HCT116 (cell line): ENCODE measurements around the gene KRTAP20-4. TPM values are rescaled to one million over a fixed set of nuclear protein-coding genes. Genes with fewer than 3 reads are reported as not detected.

ENCODE experiments used
- ATAC-seq: fragments of 200-7000 bp; cut with Tn5 transposase; 2 replicates; pipeline ENCODE4 v1.9.1; 2020; ENCODE audit warnings: mild to moderate bottlenecking, moderate library complexity
- BruUV-seq: library from RNA; stranded (reverse); fragments of 400-500 nt; replicated peaks from 2 replicates; lab custom pipeline; 2021; lab: Mats Ljungman, UMichigan
- CTCF ChIA-PET: fragments of 300-600 bp; sonication (Branson Sonifier 250); formaldehyde crosslinking; loops from one replicate; lab custom pipeline; 2021; ENCODE audit warnings: antibody characterized with exemption; lab: Charles Lee
- POLR2A ChIA-PET: fragments of 300-600, 350-600 bp; sonication (Branson Sonifier 250); formaldehyde crosslinking; loops from one replicate; lab custom pipeline; 2021; ENCODE audit warnings: antibody characterized with exemption; lab: Charles Lee
- RAD21 ChIA-PET, 2 experiments: fragments of 300-600 bp; sonication (Branson Sonifier 250); formaldehyde crosslinking; loops; one replicate each; lab custom pipeline; 2023; ENCODE audit warnings: low total read pairs in 2 of 2; ENCODE audit not compliant: uncharacterized antibody in 2 of 2, unreplicated experiment in 2 of 2, low non-redundant PET in 1 of 2; lab: Charles Lee
- DNase-seq: peaks from one replicate; pipeline ENCODE4 v3.0.0-alpha.2; 2010; ENCODE audit warnings: low read depth, low spot score
- H2AFZ ChIP-seq: fragments of 200-600 bp; shearing (Covaris generic), sonication (generic); 2 replicates; pipeline ENCODE4 v1.6.1; 2017; ENCODE audit warnings: low read depth, mixed run types, mixed read lengths, antibody characterized with exemption, low read length; ENCODE audit not compliant: poor library complexity, severe bottlenecking
- H3K27ac ChIP-seq: 2 replicates; pipeline ENCODE4 v1.5.1; 2012; ENCODE audit warnings: low read depth, low read length
- H3K27me3 ChIP-seq: fragments of 200-600 bp; sonication (generic); 2 replicates; pipeline ENCODE4 v1.6.1; 2016; ENCODE audit warnings: mixed run types, low read length, mixed read lengths; ENCODE audit not compliant: insufficient read depth
- H3K36me3 ChIP-seq, 2 experiments: fragments of 200-500 bp in 1 of 2; fragments of 200-600 bp in 1 of 2; sonication (Bioruptor generic) in 1 of 2; sonication (generic) in 1 of 2; 2 replicates each; pipeline versions ENCODE4 v1.5.1 to v1.6.1; 2014 to 2016; ENCODE audit warnings: low read length in 2 of 2, inconsistent platforms in 1 of 2, mixed read lengths in 1 of 2, mixed run types in 1 of 2; ENCODE audit not compliant: insufficient read depth in 2 of 2, control insufficient read depth in 1 of 2
- H3K4me1 ChIP-seq, 2 experiments: fragments of 200-600 bp in 1 of 2; sonication (generic) in 1 of 2; 2 replicates each; pipeline versions ENCODE4 v1.5.1 to v1.6.1; 2012 to 2017; ENCODE audit warnings: low read length in 2 of 2, inconsistent platforms in 1 of 2, mild to moderate bottlenecking in 1 of 2, mixed read lengths in 1 of 2, mixed run types in 1 of 2, moderate library complexity in 1 of 2; ENCODE audit not compliant: insufficient read depth in 2 of 2, control insufficient read depth in 1 of 2
- H3K4me2 ChIP-seq: fragments of 200-600 bp; sonication (generic); 2 replicates; pipeline ENCODE4 v1.6.1; 2017; ENCODE audit warnings: mixed run types, low read length, mixed read lengths
- H3K4me3 ChIP-seq, 2 experiments: fragments of 200-600 bp in 1 of 2; sonication (generic) in 1 of 2; replicated peaks in 1 of 2; 2 replicates each; pipeline ENCODE4 v1.5.1; 2011 to 2016; ENCODE audit warnings: low read length in 2 of 2, control low read depth in 1 of 2, low read depth in 1 of 2, mild to moderate bottlenecking in 1 of 2, mixed read lengths in 1 of 2, mixed run types in 1 of 2
- H3K79me2 ChIP-seq: fragments of 200-600 bp; sonication (generic); 2 replicates; pipeline ENCODE4 v1.6.1; 2017; ENCODE audit warnings: mild to moderate bottlenecking, mixed run types, low read length, moderate library complexity, mixed read lengths; ENCODE audit not compliant: insufficient read depth
- H3K9ac ChIP-seq: fragments of 200-600 bp; sonication (generic); 2 replicates; pipeline ENCODE4 v1.6.1; 2016; ENCODE audit warnings: low read length, mixed read lengths
- H3K9me2 ChIP-seq: fragments of 200-600 bp; sonication (generic), shearing (Covaris generic); 2 replicates; pipeline ENCODE4 v1.6.1; 2017; ENCODE audit warnings: mixed run types, mild to moderate bottlenecking, moderate library complexity; ENCODE audit not compliant: insufficient read depth
- H3K9me3 ChIP-seq, 2 experiments: fragments of 200-500 bp in 1 of 2; fragments of 200-600 bp in 1 of 2; sonication (Bioruptor generic) in 1 of 2; sonication (generic) in 1 of 2; 2 replicates each; pipeline ENCODE4 v1.6.1; 2014 to 2017; ENCODE audit warnings: low read length in 2 of 2, mixed read lengths in 2 of 2, inconsistent platforms in 1 of 2, low read depth in 1 of 2, mild to moderate bottlenecking in 1 of 2, mixed run types in 1 of 2, moderate library complexity in 1 of 2; ENCODE audit not compliant: control insufficient read depth in 1 of 2, insufficient read depth in 1 of 2
- H4K20me1 ChIP-seq: fragments of 200-600 bp; sonication (generic), shearing (Covaris generic); 2 replicates; pipeline ENCODE4 v1.6.1; 2017; ENCODE audit warnings: mixed run types, mild to moderate bottlenecking, moderate library complexity; ENCODE audit not compliant: insufficient read depth
- CBX3 ChIP-seq: IDR thresholded peaks from 2 replicates; pipeline ENCODE4 v1.6.1; 2012; ENCODE audit warnings: low read depth
- EGR1 ChIP-seq: IDR thresholded peaks from 2 replicates; pipeline ENCODE4 v1.6.1; 2012; ENCODE audit warnings: low read depth
- ELF1 ChIP-seq: IDR thresholded peaks from 2 replicates; pipeline ENCODE4 v1.6.1; 2012; ENCODE audit warnings: low read depth, borderline replicate concordance
- EZH2 ChIP-seq: fragments of 200-600 bp; sonication (generic); IDR thresholded peaks from 2 replicates; pipeline ENCODE4 v1.6.1; 2017; ENCODE audit warnings: antibody characterized with exemption, mixed run types
- EZH2phosphoT487 ChIP-seq: fragments of 200-600 bp; IDR thresholded peaks from 2 replicates; pipeline ENCODE4 v1.6.1; 2018; ENCODE audit warnings: antibody characterized with exemption, borderline replicate concordance
- FOSL1 ChIP-seq: IDR thresholded peaks from 2 replicates; pipeline ENCODE4 v1.6.1; 2012; ENCODE audit warnings: low read depth
- JUND ChIP-seq: IDR thresholded peaks from 2 replicates; pipeline ENCODE4 v1.6.1; 2012
- POLR2A ChIP-seq: IDR thresholded peaks from 2 replicates; pipeline ENCODE4 v1.7.0; 2011; ENCODE audit warnings: borderline replicate concordance; ENCODE audit not compliant: insufficient read depth, insufficient read length; ENCODE audit errors: extremely low read depth
- POLR2AphosphoS5 ChIP-seq: IDR thresholded peaks from 2 replicates; pipeline ENCODE4 v1.6.1; 2011; ENCODE audit warnings: mild to moderate bottlenecking, low read depth, low read length, moderate library complexity
- RAD21 ChIP-seq: IDR thresholded peaks from 2 replicates; pipeline ENCODE4 v1.6.1; 2012; ENCODE audit warnings: low read depth, mild to moderate bottlenecking
- SP1 ChIP-seq: IDR thresholded peaks from 2 replicates; pipeline ENCODE4 v1.6.1; 2012; ENCODE audit warnings: low read depth
- SRF ChIP-seq: IDR thresholded peaks from 2 replicates; pipeline ENCODE4 v1.6.1; 2012; ENCODE audit warnings: low read depth
- TCF7L2 ChIP-seq: IDR thresholded peaks from 2 replicates; pipeline ENCODE4 v1.7.0; 2011; ENCODE audit warnings: borderline replicate concordance, inconsistent platforms; ENCODE audit not compliant: insufficient read depth, insufficient read length; ENCODE audit errors: extremely low read depth
- ZFX ChIP-seq: fragments of 450-650 bp; IDR thresholded peaks from 2 replicates; pipeline ENCODE4 v1.6.1; 2017
- ZNF274 ChIP-seq: fragments of 200-500 bp; sonication (Bioruptor generic); IDR thresholded peaks from 2 replicates; pipeline ENCODE4 v1.6.1; 2014; ENCODE audit warnings: mild to moderate bottlenecking, low read depth, low read length, inconsistent platforms
- intact Hi-C: fragments of 100-400 bp; cut with micrococcal nuclease; formaldehyde crosslinking; loops from 2 replicates; pipeline ENCODE4 v1.10.0; 2022
- total RNA-seq: library from RNA; stranded (reverse); gene quantifications from one replicate; pipeline ENCODE4 v1.2.1, GENCODE V29; 2021; ENCODE audit not compliant: unreplicated experiment
- TF ChIP-seq, protein P1 (sequence below): IDR thresholded peaks from 2 replicates; pipeline ENCODE4 v1.6.1; 2012; ENCODE audit warnings: low read depth
- TF ChIP-seq, protein P2 (sequence below), 3 experiments: fragments of 200-600 bp in 1 of 3; sonication (generic) in 1 of 3; IDR thresholded peaks in 2 of 3; conservative IDR thresholded peaks in 1 of 3; 2 replicates each; pipeline ENCODE4 v1.5.1; 2012 to 2017; ENCODE audit warnings: low read depth in 2 of 3, low read length in 2 of 3, antibody characterized with exemption in 1 of 3, borderline replicate concordance in 1 of 3, control low read depth in 1 of 3, mild to moderate bottlenecking in 1 of 3, mixed read lengths in 1 of 3, mixed run types in 1 of 3, moderate library complexity in 1 of 3; ENCODE audit not compliant: insufficient read depth in 1 of 3
- TF ChIP-seq, protein P3 (sequence below): IDR thresholded peaks from 2 replicates; pipeline ENCODE4 v1.6.1; 2012
- TF ChIP-seq, protein P4 (sequence below): IDR thresholded peaks from 2 replicates; pipeline ENCODE4 v1.6.1; 2012

Gene KRTAP20-4
- total RNA-seq, 1 experiment from 2014 or later, result not detected

DNA sequence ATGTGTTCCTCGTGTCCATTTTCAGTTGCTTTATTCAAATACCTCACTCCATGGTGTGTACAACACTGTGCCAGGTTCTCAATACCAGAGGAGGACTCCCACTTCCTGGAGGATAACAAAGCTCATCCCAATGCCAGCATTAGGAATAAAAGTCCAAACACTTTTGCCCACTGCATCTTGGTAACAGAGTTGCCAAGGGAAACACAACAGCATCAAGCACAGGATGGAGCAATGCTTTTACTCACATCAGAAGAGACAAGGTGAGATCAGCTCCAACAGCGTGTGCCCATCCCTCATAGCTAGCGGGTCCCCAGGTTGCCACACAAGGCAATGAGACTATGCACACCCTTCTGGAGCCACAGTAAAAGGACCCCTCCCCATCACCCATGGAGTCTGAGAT, 2.9 kb downstream of the KRTAP20-4 start:
- DNase-seq (no peak), ATAC-seq (no peak)
- TF ChIP-seq SP1 (no peak), JUND (no peak), FOSL1 (no peak), RAD21 (no peak), ZNF274 (no peak), ELF1 (no peak), EZH2 (no peak), TCF7L2 (no peak), ZFX (no peak), CBX3 (no peak), EGR1 (no peak), EZH2phosphoT487 (no peak), SRF (no peak), POLR2AphosphoS5 (no peak), POLR2A (no peak)
- TF ChIP-seq, protein P1, sequence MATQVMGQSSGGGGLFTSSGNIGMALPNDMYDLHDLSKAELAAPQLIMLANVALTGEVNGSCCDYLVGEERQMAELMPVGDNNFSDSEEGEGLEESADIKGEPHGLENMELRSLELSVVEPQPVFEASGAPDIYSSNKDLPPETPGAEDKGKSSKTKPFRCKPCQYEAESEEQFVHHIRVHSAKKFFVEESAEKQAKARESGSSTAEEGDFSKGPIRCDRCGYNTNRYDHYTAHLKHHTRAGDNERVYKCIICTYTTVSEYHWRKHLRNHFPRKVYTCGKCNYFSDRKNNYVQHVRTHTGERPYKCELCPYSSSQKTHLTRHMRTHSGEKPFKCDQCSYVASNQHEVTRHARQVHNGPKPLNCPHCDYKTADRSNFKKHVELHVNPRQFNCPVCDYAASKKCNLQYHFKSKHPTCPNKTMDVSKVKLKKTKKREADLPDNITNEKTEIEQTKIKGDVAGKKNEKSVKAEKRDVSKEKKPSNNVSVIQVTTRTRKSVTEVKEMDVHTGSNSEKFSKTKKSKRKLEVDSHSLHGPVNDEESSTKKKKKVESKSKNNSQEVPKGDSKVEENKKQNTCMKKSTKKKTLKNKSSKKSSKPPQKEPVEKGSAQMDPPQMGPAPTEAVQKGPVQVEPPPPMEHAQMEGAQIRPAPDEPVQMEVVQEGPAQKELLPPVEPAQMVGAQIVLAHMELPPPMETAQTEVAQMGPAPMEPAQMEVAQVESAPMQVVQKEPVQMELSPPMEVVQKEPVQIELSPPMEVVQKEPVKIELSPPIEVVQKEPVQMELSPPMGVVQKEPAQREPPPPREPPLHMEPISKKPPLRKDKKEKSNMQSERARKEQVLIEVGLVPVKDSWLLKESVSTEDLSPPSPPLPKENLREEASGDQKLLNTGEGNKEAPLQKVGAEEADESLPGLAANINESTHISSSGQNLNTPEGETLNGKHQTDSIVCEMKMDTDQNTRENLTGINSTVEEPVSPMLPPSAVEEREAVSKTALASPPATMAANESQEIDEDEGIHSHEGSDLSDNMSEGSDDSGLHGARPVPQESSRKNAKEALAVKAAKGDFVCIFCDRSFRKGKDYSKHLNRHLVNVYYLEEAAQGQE, result no peak
- TF ChIP-seq, protein P2, sequence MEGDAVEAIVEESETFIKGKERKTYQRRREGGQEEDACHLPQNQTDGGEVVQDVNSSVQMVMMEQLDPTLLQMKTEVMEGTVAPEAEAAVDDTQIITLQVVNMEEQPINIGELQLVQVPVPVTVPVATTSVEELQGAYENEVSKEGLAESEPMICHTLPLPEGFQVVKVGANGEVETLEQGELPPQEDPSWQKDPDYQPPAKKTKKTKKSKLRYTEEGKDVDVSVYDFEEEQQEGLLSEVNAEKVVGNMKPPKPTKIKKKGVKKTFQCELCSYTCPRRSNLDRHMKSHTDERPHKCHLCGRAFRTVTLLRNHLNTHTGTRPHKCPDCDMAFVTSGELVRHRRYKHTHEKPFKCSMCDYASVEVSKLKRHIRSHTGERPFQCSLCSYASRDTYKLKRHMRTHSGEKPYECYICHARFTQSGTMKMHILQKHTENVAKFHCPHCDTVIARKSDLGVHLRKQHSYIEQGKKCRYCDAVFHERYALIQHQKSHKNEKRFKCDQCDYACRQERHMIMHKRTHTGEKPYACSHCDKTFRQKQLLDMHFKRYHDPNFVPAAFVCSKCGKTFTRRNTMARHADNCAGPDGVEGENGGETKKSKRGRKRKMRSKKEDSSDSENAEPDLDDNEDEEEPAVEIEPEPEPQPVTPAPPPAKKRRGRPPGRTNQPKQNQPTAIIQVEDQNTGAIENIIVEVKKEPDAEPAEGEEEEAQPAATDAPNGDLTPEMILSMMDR (IDR thresholded peaks at IDR 0.05 in 2 of 3, conservative IDR thresholded peaks at IDR 0.05 in 1 of 3; ENCODE audit: borderline replicate concordance in 1 of 3, insufficient read depth in 1 of 3, low read depth in 2 of 3, low read length in 2 of 3), result no peak
- TF ChIP-seq, protein P3, sequence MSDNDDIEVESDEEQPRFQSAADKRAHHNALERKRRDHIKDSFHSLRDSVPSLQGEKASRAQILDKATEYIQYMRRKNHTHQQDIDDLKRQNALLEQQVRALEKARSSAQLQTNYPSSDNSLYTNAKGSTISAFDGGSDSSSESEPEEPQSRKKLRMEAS, result no peak
- TF ChIP-seq, protein P4, sequence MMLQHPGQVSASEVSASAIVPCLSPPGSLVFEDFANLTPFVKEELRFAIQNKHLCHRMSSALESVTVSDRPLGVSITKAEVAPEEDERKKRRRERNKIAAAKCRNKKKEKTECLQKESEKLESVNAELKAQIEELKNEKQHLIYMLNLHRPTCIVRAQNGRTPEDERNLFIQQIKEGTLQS, result no peak
- no peaks in the 10 kb centered on the region for H4K20me1 ChIP-seq
- H3K36me3 ChIP-seq, result no peaks in the 10 kb centered on the region
- no peaks in the 10 kb centered on the region for H3K27me3 ChIP-seq
- no TSS peak for BruUV-seq
- H3K9me2 ChIP-seq, result no peaks in the 10 kb centered on the region
- ChIA-PET POLR2A (no interaction called here), RAD21 (no interaction called here), CTCF (no interaction called here)
- H3K9ac ChIP-seq, result no peak overlapping the region
- H2AFZ ChIP-seq, result no peak overlapping the region
- intact Hi-C loops, result no loop called here
- no peak overlapping the region for H3K4me3 ChIP-seq
- H3K9me3 ChIP-seq, result peaks cover 7 to 22% of the 10 kb centered on the region in 2 experiments; a peak in 2 of 4 replicates
- H3K4me2 ChIP-seq, result no peak overlapping the region
- no peak overlapping the region for H3K27ac ChIP-seq
- no peaks in the 10 kb centered on the region for H3K4me1 ChIP-seq
- H3K79me2 ChIP-seq, result no peaks in the 10 kb centered on the region
